ENCODE measurements around the gene PHETA1. TPM values are rescaled to one million over a fixed set of nuclear protein-coding genes. Genes with fewer than 3 reads are reported as not detected.

The PHETA1 gene
- total and polyA plus RNA-seq, 11 donors: 12.8 to 48.7 (median 24.5) TPM

DNA sequence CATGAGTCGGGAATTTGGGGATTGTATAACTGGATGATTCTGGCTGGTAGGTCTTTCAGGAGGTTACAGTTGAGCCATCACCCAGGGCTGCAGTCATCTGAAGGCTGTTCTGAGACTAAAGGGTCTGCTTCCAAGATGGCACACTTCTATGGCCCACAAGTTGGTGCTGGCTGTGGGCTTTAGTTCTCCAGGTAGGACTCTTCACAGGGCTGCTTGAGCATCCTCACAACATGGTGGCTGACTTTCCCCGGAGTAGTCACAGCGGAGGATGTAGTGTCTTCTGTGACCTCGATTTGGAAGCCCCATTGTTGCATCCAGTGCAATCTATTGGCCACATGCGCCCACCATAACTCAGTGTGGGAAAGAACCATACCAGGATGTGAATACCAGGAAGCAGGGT is 14.4 kb downstream of the PHETA1 start:
- peaks cover 0 to 5% (median 0%) of the 10 kb centered on the region in 12 donors for H3K4me1 ChIP-seq
- TF ChIP-seq POLR2A (IDR thresholded peaks at IDR 0.05): no peak
- TF ChIP-seq, protein P1, sequence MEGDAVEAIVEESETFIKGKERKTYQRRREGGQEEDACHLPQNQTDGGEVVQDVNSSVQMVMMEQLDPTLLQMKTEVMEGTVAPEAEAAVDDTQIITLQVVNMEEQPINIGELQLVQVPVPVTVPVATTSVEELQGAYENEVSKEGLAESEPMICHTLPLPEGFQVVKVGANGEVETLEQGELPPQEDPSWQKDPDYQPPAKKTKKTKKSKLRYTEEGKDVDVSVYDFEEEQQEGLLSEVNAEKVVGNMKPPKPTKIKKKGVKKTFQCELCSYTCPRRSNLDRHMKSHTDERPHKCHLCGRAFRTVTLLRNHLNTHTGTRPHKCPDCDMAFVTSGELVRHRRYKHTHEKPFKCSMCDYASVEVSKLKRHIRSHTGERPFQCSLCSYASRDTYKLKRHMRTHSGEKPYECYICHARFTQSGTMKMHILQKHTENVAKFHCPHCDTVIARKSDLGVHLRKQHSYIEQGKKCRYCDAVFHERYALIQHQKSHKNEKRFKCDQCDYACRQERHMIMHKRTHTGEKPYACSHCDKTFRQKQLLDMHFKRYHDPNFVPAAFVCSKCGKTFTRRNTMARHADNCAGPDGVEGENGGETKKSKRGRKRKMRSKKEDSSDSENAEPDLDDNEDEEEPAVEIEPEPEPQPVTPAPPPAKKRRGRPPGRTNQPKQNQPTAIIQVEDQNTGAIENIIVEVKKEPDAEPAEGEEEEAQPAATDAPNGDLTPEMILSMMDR (IDR thresholded peaks at IDR 0.05): no peak
- ATAC-seq (no peak), DNase-seq (no peak)
- 79 to 95% (median 91%) methylated on average over 5 of the region's 5 CpGs for WGBS, 4 donors
- H3K27me3 ChIP-seq: no peaks in the 10 kb centered on the region
- no peak overlapping the region for H3K27ac ChIP-seq
- H3K9me3 ChIP-seq: no peaks in the 10 kb centered on the region
- intact Hi-C loops (cut with DNase I): no loop called here
- no peaks in the 10 kb centered on the region for H3K36me3 ChIP-seq
- no peak overlapping the region for H3K4me3 ChIP-seq

DNA sequence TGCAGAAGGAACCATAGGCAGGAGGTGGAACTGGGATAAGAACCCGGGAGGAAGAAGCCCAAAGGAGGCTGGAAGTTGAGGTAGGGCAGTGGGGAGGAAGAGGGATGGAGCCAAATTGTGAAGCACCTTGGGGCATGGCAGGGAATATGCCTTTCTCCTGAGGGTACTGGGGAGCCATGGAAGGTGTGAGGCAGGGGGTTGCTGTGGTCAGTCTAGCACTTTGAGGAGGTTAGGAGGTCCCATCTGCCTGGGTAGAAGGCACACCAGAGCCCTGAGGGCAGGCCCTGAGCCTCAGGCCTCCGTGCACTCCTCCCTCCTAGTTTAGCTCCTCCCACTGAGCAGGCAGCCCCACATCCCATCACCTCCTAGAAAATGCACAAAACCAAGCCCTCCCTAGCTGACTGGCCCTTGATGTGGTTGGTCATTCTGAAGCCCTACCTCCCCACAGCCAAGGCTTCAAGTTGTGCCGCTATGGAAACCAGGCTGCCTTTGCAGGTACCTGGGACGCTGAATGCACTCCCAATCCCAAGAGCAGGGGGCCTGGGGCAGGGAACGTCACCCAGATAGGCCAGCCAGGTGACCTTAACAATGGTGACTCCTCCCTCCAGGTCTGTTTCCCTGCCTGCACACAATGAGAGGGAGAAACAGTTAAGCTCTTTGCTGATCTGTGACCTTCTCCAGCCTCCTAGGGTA is 15.1 kb downstream of the PHETA1 start:
- no peak for TF ChIP-seq POLR2A (IDR thresholded peaks at IDR 0.05)
- TF ChIP-seq, protein P1 (IDR thresholded peaks at IDR 0.05): no peak
- no peaks in the 10 kb centered on the region for H3K4me1 ChIP-seq
- intact Hi-C loops (cut with DNase I): no loop called here
- 73 to 88% (median 80%) methylated on average over 2 to 5 of the region's 5 CpGs for WGBS, 4 donors
- no peak overlapping the region for H3K4me3 ChIP-seq
- H3K27ac ChIP-seq: no peak overlapping the region
- no peaks in the 10 kb centered on the region for H3K27me3 ChIP-seq
- no peaks in the 10 kb centered on the region for H3K36me3 ChIP-seq
- DNase-seq (no peak), ATAC-seq (peak in 1 of 4 donors; percentile 29)
- H3K9me3 ChIP-seq: peaks cover 0 to 7% (median 1%) of the 10 kb centered on the region in 12 donors

DNA sequence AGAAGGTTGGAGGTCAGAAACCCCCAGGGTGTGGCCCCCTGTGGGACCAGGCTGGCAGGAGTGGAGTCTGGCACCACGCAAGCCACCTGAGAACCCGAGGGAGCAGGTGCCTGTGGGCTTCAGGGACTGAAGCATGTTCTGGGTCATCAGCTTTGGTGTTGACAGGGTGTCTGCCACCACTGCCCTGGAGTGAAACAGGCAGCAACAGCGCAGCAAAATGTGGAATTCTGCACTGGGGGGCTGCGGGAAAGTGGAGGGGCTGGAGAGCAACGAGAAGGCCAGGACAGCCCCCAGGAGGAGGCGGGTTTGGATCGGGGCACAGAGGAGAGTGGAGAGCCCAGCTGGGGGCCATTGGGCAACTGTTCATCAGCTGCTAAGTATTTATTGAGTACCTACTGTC is 15.9 kb downstream of the PHETA1 start:
- ATAC-seq: no peak
- Histone ChIP-seq H3K9me3 (peaks cover 0 to 14% (median 9%) of the 10 kb centered on the region in 12 donors), H3K27me3 (no peaks in the 10 kb centered on the region), H3K36me3 (no peaks in the 10 kb centered on the region), H3K27ac (no peak overlapping the region), H3K4me1 (no peaks in the 10 kb centered on the region), H3K4me3 (no peak overlapping the region)
- WGBS, 4 donors: 76 to 81% (median 79%) methylated on average over 5 to 7 of the region's 7 CpGs
- TF ChIP-seq, protein P1 (IDR thresholded peaks at IDR 0.05): no peak
- TF ChIP-seq POLR2A (IDR thresholded peaks at IDR 0.05): no peak
- intact Hi-C loops (cut with DNase I): no loop called here
- DNase-seq: no peak

DNA sequence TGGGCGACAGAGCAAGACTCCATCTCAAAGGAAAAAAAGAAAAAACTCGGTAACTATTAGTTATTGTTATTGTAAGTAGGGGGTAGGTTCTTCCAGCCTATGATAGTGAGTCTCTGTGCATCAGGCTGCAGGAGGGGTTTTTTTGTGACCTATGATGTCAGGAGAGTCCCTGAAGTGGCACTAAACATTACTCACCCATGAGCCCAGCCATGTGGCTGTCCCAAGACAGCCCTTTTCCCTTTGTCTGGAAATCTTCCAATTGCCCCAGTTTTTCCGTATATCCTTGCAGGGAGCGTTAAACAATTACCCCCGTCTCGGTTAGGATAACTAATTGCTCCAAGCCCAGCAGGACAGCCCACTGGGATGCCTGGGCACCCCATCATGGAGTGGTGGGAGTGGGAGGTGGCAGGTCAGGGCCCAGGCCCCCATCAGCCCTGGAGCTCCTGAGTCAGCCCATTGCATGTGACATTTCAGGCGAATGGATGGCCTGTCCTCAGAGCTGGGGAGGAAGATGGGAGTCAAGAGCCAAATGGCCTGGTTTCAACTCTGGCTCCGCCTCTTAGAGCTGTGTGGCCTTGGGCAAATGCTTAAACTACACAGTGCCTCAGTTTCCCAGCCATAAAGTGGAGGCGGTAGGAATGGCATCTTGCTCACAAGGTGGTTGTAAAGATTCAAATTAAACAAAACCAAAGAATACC is 16.4 kb downstream of the PHETA1 start:
- H3K36me3 ChIP-seq: no peaks in the 10 kb centered on the region
- H3K4me1 ChIP-seq: no peaks in the 10 kb centered on the region
- no peaks in the 10 kb centered on the region for H3K27me3 ChIP-seq
- no peak overlapping the region for H3K27ac ChIP-seq
- 78 to 84% (median 81%) methylated on average over 9 of the region's 9 CpGs for WGBS, 4 donors
- TF ChIP-seq, protein P1 (IDR thresholded peaks at IDR 0.05): no peak
- TF ChIP-seq POLR2A (IDR thresholded peaks at IDR 0.05): no peak
- no peak overlapping the region for H3K4me3 ChIP-seq
- intact Hi-C loops (cut with DNase I): no loop called here
- H3K9me3 ChIP-seq: peaks cover 0 to 19% (median 13%) of the 10 kb centered on the region in 12 donors
- peak in 1 of 4 donors; percentile 29 for ATAC-seq
- DNase-seq: no peak
